WTC11 (cell line): Measurements from ENCODE around the gene ASGR1. TPM values are rescaled to one million over a fixed set of nuclear protein-coding genes. Genes with fewer than 3 reads are reported as not detected.
A peak's percentile ranks its signal among the peaks of the same experiment; 100 is the strongest.

Experiments
- ATAC-seq: fragments of 200-7000 bp; cut with Tn5 transposase; 2 replicates; pipeline ENCODE4 v1.10.0; 2021; ENCODE audit warnings: mild to moderate bottlenecking, moderate library complexity
- Bru-seq: library from RNA; stranded (reverse); fragments of 400-500 nt; gene quantifications from one replicate; lab custom pipeline; 2021; lab: Mats Ljungman, UMichigan
- CTCF ChIA-PET: fragments of 300-600 bp; sonication (Branson Sonifier 250); formaldehyde crosslinking; loops from one replicate; lab custom pipeline; 2021; ENCODE audit warnings: antibody characterized with exemption; lab: Charles Lee
- POLR2A ChIA-PET: fragments of 350-600 bp; sonication (Branson Sonifier 250); formaldehyde crosslinking; loops from one replicate; lab custom pipeline; 2021; ENCODE audit warnings: antibody characterized with exemption; lab: Charles Lee
- DNase-seq: peaks from one replicate; pipeline ENCODE4 v3.0.0; 2021; ENCODE audit warnings: low spot score
- H3K27ac Mint-ChIP-seq: 2 replicates; pipeline ENCODE4 v1.8.0; 2021; ENCODE audit warnings: mixed read lengths
- H3K27me3 Mint-ChIP-seq: 2 replicates; pipeline ENCODE4 v1.8.0; 2021; ENCODE audit warnings: low read depth, mild to moderate bottlenecking, moderate library complexity, mixed read lengths
- H3K36me3 Mint-ChIP-seq: 2 replicates; pipeline ENCODE4 v1.8.0; 2021; ENCODE audit warnings: mixed read lengths
- H3K4me1 Mint-ChIP-seq: 2 replicates; pipeline ENCODE4 v1.8.0; 2022; ENCODE audit warnings: mixed read lengths
- H3K4me3 Mint-ChIP-seq: 2 replicates; pipeline ENCODE4 v1.8.0; 2021; ENCODE audit warnings: mild to moderate bottlenecking, moderate library complexity, mixed read lengths
- H3K9me3 Mint-ChIP-seq: 2 replicates; pipeline ENCODE4 v1.8.0; 2021; ENCODE audit warnings: mixed read lengths
- CREM ChIP-seq: sonication (generic); formaldehyde crosslinking; IDR thresholded peaks from 2 replicates; pipeline ENCODE4 v1.8.1; 2022; ENCODE audit warnings: mild to moderate bottlenecking, missing genetic modification reagents, moderate library complexity
- EMX1 ChIP-seq: fragments of 250-450 bp; sonication (Bioruptor Pico); IDR thresholded peaks from 2 replicates; pipeline ENCODE4 v1.8.0; 2021; ENCODE audit warnings: mild to moderate bottlenecking
- FOXJ3 ChIP-seq: sonication (generic); formaldehyde crosslinking; IDR thresholded peaks from 2 replicates; pipeline ENCODE4 v1.9.0; 2021; ENCODE audit warnings: missing genetic modification reagents, mild to moderate bottlenecking, borderline replicate concordance
- FOXK1 ChIP-seq: sonication (generic); formaldehyde crosslinking; IDR thresholded peaks from 2 replicates; pipeline ENCODE4 v1.8.0; 2022; ENCODE audit warnings: mild to moderate bottlenecking, moderate library complexity, missing genetic modification reagents
- ZNF138 ChIP-seq: sonication (generic); formaldehyde crosslinking; conservative IDR thresholded peaks from 2 replicates; pipeline ENCODE4 v1.8.1; 2022; ENCODE audit warnings: mild to moderate bottlenecking, moderate library complexity, missing genetic modification reagents
- ZNF416 ChIP-seq: fragments of 250-450 bp; sonication (Bioruptor Pico); IDR thresholded peaks from 2 replicates; pipeline ENCODE4 v1.9.0; 2021; ENCODE audit warnings: mild to moderate bottlenecking, inconsistent platforms
- long read RNA-seq, 3 experiments: library from RNA in 1 of 3; library from capped mRNA in 1 of 3; library from polyadenylated mRNA in 1 of 3; unstranded in 2 of 3; stranded (forward) in 1 of 3; transcript quantifications; one replicate each; pipeline ENCODE4 v2.0.0, GENCODE V29; 2021
- total RNA-seq: library from RNA; stranded (reverse); gene quantifications from 3 replicates; pipeline ENCODE4 v1.2.3, GENCODE V29; 2021
- TF ChIP-seq, protein P1 (sequence below): sonication (generic); formaldehyde crosslinking; IDR thresholded peaks from 2 replicates; pipeline ENCODE4 v1.8.0; 2022; ENCODE audit warnings: mild to moderate bottlenecking, missing genetic modification reagents
- TF ChIP-seq, protein P2 (sequence below): sonication (generic); formaldehyde crosslinking; IDR thresholded peaks from 2 replicates; pipeline ENCODE4 v1.8.1; 2023; ENCODE audit warnings: mild to moderate bottlenecking, moderate library complexity, missing genetic modification reagents
- TF ChIP-seq, protein P3 (sequence below): sonication (generic); formaldehyde crosslinking; IDR thresholded peaks from 2 replicates; pipeline ENCODE4 v1.8.0; 2023; ENCODE audit warnings: missing genetic modification reagents, mild to moderate bottlenecking, borderline replicate concordance
- TF ChIP-seq, protein P4 (sequence below): sonication (generic); formaldehyde crosslinking; IDR thresholded peaks from 2 replicates; pipeline ENCODE4 v1.8.0; 2022; ENCODE audit warnings: mild to moderate bottlenecking, missing genetic modification reagents
- TF ChIP-seq, protein P5 (sequence below): fragments of 250-450 bp; sonication (Bioruptor Pico); IDR thresholded peaks from 2 replicates; pipeline ENCODE4 v1.9.0; 2021; ENCODE audit warnings: mild to moderate bottlenecking
- TF ChIP-seq, protein P6 (sequence below): sonication (generic); formaldehyde crosslinking; conservative IDR thresholded peaks from 2 replicates; pipeline ENCODE4 v1.8.1; 2022; ENCODE audit warnings: mild to moderate bottlenecking, missing genetic modification reagents

The ASGR1 gene, protein sequence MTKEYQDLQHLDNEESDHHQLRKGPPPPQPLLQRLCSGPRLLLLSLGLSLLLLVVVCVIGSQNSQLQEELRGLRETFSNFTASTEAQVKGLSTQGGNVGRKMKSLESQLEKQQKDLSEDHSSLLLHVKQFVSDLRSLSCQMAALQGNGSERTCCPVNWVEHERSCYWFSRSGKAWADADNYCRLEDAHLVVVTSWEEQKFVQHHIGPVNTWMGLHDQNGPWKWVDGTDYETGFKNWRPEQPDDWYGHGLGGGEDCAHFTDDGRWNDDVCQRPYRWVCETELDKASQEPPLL
- total RNA-seq = 13.3 to 17.7 TPM (median 15.8 TPM) in 3 replicates
- Bru-seq, nascent RNA = percentile 39 among the genes with signal in this experiment
- long read RNA-seq, experiment 1, partial matches to known transcripts = 9 of 14 reads
- long read RNA-seq, experiment 1, other reads (novel, unspliced or antisense) = 5 of 14 reads
- long read RNA-seq, experiment 2, partial matches to known transcripts = 11 of 20 reads
- long read RNA-seq, experiment 2, other reads (novel, unspliced or antisense) = 8 of 20 reads
- long read RNA-seq, experiment 3, partial matches to known transcripts = 6 of 24 reads
- long read RNA-seq, experiment 3, other reads (novel, unspliced or antisense) = 15 of 24 reads

DNA sequence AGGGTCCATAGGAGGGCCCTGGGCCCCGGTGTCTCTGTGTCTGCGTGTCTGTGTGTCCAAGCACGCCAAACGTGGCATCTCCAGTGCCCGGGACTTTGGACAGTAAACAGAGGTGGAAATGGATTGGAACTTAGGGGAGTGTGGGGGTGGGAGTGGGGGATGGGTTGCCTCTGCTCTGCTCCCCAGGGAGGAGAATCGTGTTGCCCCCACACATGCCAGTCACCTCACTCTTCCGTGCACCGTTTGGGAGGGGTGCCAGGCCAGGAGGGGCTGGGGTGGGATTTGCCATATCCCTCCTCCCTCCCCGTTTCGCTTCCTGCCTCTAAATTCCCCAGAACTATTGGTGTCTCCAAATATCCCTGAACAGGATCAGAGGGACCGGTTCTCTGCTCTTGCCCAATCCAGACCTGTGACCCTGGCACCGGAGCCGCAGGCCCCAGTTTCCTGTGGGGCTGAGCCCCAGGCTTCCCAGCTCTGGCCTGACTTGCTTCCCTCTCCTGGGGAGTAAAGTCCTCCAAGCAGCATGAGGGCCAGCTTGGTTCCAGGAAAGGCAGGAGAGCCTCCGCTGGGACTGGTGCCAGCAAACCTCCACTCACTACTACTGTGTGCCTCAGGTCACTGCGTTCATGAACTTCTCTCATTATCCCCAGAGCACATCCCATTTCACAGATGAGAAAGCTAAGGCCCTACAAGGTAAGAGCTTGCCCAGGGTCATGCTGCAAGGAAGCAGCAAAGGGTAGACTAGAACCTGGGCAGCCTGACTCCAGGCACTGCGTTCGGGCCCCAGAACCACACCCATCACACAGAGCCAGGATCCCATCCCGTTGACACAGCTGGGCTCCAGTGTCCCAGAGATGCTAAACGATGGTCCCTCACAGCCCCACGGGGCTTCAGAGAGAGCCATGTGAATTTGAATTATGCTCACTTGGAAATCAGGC lies at the start of gene ASGR1:
Gene ASGR1 (minus strand): TSS at position 54 of the 938 bp plus-strand sequence. CDS start 807 bp downstream, outside the sequence.
- POLR2A ChIA-PET = no interaction called here
- no peaks in the 10 kb centered on the region for H3K9me3 Mint-ChIP-seq
- no peaks in the 10 kb centered on the region for H3K36me3 Mint-ChIP-seq
- H3K4me3 Mint-ChIP-seq = no peak within 1 kb of the TSS
- TF ChIP-seq EMX1 (CRISPR knock-in tag) = no peak
- TF ChIP-seq, protein P1, sequence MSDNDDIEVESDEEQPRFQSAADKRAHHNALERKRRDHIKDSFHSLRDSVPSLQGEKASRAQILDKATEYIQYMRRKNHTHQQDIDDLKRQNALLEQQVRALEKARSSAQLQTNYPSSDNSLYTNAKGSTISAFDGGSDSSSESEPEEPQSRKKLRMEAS (CRISPR knock-in tag) = no peak
- TF ChIP-seq, protein P2, sequence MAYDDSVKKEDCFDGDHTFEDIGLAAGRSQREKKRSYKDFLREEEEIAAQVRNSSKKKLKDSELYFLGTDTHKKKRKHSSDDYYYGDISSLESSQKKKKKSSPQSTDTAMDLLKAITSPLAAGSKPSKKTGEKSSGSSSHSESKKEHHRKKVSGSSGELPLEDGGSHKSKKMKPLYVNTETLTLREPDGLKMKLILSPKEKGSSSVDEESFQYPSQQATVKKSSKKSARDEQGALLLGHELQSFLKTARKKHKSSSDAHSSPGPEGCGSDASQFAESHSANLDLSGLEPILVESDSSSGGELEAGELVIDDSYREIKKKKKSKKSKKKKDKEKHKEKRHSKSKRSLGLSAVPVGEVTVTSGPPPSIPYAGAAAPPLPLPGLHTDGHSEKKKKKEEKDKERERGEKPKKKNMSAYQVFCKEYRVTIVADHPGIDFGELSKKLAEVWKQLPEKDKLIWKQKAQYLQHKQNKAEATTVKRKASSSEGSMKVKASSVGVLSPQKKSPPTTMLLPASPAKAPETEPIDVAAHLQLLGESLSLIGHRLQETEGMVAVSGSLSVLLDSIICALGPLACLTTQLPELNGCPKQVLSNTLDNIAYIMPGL (CRISPR knock-in tag) = no peak
- TF ChIP-seq, protein P3, sequence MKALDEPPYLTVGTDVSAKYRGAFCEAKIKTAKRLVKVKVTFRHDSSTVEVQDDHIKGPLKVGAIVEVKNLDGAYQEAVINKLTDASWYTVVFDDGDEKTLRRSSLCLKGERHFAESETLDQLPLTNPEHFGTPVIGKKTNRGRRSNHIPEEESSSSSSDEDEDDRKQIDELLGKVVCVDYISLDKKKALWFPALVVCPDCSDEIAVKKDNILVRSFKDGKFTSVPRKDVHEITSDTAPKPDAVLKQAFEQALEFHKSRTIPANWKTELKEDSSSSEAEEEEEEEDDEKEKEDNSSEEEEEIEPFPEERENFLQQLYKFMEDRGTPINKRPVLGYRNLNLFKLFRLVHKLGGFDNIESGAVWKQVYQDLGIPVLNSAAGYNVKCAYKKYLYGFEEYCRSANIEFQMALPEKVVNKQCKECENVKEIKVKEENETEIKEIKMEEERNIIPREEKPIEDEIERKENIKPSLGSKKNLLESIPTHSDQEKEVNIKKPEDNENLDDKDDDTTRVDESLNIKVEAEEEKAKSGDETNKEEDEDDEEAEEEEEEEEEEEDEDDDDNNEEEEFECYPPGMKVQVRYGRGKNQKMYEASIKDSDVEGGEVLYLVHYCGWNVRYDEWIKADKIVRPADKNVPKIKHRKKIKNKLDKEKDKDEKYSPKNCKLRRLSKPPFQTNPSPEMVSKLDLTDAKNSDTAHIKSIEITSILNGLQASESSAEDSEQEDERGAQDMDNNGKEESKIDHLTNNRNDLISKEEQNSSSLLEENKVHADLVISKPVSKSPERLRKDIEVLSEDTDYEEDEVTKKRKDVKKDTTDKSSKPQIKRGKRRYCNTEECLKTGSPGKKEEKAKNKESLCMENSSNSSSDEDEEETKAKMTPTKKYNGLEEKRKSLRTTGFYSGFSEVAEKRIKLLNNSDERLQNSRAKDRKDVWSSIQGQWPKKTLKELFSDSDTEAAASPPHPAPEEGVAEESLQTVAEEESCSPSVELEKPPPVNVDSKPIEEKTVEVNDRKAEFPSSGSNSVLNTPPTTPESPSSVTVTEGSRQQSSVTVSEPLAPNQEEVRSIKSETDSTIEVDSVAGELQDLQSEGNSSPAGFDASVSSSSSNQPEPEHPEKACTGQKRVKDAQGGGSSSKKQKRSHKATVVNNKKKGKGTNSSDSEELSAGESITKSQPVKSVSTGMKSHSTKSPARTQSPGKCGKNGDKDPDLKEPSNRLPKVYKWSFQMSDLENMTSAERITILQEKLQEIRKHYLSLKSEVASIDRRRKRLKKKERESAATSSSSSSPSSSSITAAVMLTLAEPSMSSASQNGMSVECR = no peak
- H3K4me1 Mint-ChIP-seq = peaks cover 12% of the 10 kb centered on the region
- ATAC-seq (no peak), DNase-seq (no peak)
- H3K27me3 Mint-ChIP-seq = peaks cover 10% of the 10 kb centered on the region
- CTCF ChIA-PET = interaction anchor here (1.1 to 4.5 kb wide), 4 partner anchors 35 to 134 kb away, joined by 3 to 40 read pairs (median 10); no protein-coding TSS in a partner anchor
- H3K27ac Mint-ChIP-seq = 0 out of 2 replicates have a peak within 1 kb of the TSS, but pooled peaks have one; percentile 46

DNA sequence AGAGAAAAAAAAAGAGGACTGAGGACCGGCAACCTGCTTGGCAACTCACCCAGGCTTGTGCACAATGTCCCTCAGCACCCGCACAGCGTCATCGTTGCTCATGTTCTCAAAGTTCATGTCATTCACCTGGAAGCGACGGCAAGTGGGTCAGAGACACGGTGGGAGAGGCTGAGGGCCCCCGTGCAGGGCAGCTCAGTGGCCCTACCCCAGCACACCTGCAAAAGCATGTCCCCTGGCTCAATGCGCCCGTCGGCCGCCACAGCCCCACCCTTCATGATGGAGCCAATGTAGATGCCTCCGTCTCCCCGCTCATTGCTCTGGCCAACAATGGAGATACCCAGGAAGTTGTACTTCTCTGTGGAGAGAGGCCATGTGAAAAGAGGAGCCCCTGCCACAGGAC lies 49.8 kb upstream of the ASGR1 start:
- H3K36me3 Mint-ChIP-seq = peaks cover 38% of the 10 kb centered on the region
- TF ChIP-seq FOXK1 (CRISPR knock-in tag) (no peak), CREM (CRISPR knock-in tag) (no peak), ZNF416 (CRISPR knock-in tag) (no peak), FOXJ3 (CRISPR knock-in tag) (no peak), ZNF138 (CRISPR knock-in tag) (no peak)
- TF ChIP-seq, protein P4, sequence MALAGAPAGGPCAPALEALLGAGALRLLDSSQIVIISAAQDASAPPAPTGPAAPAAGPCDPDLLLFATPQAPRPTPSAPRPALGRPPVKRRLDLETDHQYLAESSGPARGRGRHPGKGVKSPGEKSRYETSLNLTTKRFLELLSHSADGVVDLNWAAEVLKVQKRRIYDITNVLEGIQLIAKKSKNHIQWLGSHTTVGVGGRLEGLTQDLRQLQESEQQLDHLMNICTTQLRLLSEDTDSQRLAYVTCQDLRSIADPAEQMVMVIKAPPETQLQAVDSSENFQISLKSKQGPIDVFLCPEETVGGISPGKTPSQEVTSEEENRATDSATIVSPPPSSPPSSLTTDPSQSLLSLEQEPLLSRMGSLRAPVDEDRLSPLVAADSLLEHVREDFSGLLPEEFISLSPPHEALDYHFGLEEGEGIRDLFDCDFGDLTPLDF (CRISPR knock-in tag) = no peak
- TF ChIP-seq, protein P5, sequence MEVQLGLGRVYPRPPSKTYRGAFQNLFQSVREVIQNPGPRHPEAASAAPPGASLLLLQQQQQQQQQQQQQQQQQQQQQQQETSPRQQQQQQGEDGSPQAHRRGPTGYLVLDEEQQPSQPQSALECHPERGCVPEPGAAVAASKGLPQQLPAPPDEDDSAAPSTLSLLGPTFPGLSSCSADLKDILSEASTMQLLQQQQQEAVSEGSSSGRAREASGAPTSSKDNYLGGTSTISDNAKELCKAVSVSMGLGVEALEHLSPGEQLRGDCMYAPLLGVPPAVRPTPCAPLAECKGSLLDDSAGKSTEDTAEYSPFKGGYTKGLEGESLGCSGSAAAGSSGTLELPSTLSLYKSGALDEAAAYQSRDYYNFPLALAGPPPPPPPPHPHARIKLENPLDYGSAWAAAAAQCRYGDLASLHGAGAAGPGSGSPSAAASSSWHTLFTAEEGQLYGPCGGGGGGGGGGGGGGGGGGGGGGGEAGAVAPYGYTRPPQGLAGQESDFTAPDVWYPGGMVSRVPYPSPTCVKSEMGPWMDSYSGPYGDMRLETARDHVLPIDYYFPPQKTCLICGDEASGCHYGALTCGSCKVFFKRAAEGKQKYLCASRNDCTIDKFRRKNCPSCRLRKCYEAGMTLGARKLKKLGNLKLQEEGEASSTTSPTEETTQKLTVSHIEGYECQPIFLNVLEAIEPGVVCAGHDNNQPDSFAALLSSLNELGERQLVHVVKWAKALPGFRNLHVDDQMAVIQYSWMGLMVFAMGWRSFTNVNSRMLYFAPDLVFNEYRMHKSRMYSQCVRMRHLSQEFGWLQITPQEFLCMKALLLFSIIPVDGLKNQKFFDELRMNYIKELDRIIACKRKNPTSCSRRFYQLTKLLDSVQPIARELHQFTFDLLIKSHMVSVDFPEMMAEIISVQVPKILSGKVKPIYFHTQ (CRISPR knock-in tag) = no peak
- TF ChIP-seq, protein P3 = no peak
- TF ChIP-seq, protein P6, sequence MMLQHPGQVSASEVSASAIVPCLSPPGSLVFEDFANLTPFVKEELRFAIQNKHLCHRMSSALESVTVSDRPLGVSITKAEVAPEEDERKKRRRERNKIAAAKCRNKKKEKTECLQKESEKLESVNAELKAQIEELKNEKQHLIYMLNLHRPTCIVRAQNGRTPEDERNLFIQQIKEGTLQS (CRISPR knock-in tag) = no peak
- ChIA-PET CTCF (no interaction called here), POLR2A (no interaction called here)
- DNase-seq (no peak), ATAC-seq (no peak)
- H3K4me3 Mint-ChIP-seq = no peak overlapping the region
- H3K4me1 Mint-ChIP-seq = peaks cover 14% of the 10 kb centered on the region
- no peaks in the 10 kb centered on the region for H3K9me3 Mint-ChIP-seq
- H3K27me3 Mint-ChIP-seq = no peaks in the 10 kb centered on the region
- H3K27ac Mint-ChIP-seq = no peak overlapping the region
